ENCODE results near the gene RREB1. TPM values are rescaled to one million over a fixed set of nuclear protein-coding genes. Genes with fewer than 3 reads are reported as not detected.

Gene RREB1
- polyA plus RNA-seq, 2 of the 4 experiments (the other 2 are of a cell fraction) = 2.2 to 5.0 TPM

GRCh38 chr6:7258231-7258763, 150.5 kb downstream of the RREB1 start (continued):
- TF ChIP-seq ELK1 (IDR thresholded peaks at IDR 0.05; ENCODE audit: low read depth, low read length) (no peak), CHD2 (IDR thresholded peaks at IDR 0.05; ENCODE audit: low read length, partially characterized antibody) (no peak)

DNA sequence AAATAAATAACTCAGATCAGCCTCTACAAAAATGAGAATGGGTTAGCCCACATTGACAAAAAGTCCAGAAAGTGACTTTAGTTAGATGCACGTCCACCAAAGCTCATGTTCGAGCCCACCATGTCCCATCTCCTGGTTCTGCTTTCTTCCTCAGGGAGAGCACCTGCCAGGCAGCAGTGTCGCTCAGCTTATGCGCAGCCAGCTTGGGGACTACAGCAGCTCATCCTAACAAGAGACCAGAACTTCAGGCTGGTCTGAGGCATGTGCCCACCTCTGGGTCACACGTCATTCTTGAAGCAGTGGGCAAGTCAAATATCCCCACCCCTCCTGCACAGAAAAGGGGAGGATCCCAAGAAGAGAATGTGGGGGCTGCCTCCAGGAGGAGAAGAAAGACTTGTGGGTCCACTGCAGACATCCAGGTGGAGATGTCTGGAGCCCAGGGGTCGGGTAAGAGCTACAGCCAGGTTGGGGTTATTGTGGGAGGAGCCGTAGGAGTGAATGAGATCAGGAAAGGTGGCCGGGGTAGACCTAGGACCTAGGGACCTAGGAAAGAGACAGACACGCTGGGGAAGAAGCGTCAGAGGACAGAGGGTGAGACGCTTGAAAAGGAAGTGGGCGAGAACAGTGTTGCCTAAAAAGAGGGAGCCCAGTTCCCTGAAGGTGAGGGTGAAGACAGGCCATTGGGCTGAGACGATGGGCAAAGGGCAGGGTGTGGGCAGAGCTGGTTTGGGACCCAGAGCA, 152.7 kb downstream of the RREB1 start:
- Histone ChIP-seq H3K4me3 (peak overlapping the region; percentile 56), H3K4me1 (peaks cover 13% of the 10 kb centered on the region), H3K9me3 (0 out of 3 replicates have a peak, but pooled peaks cover 3% of the 10 kb centered on the region), H3K27ac (peak overlapping the region; percentile 71 to 89), H3K4me2 (peak overlapping the region; percentile 94)
- no peak for TF ChIP-seq RARB (CRISPR knock-in tag; IDR thresholded peaks at IDR 0.05)
- no peak for TF ChIP-seq CBX8 (IDR thresholded peaks at IDR 0.05)
- no peak for TF ChIP-seq KDM1A (IDR thresholded peaks at IDR 0.05; ENCODE audit: low read depth)
- no peak for TF ChIP-seq ATOH8 (CRISPR knock-in tag; IDR thresholded peaks at IDR 0.05; ENCODE audit: low read depth)
- no peak for TF ChIP-seq REST (IDR thresholded peaks at IDR 0.05)
- TF ChIP-seq MAX (IDR thresholded peaks at IDR 0.05) = no peak
- no peak for TF ChIP-seq HOXB13 (CRISPR knock-in tag; IDR thresholded peaks at IDR 0.05; ENCODE audit: low read depth)
- no peak for TF ChIP-seq CEBPB (IDR thresholded peaks at IDR 0.05)
- no peak for TF ChIP-seq HEYL (CRISPR knock-in tag; IDR thresholded peaks at IDR 0.05)
- TF ChIP-seq HOXB5 (CRISPR knock-in tag; IDR thresholded peaks at IDR 0.05) = no peak
- TF ChIP-seq ZSCAN20 (CRISPR knock-in tag; IDR thresholded peaks at IDR 0.05) = no peak
- TF ChIP-seq HDAC2 (IDR thresholded peaks at IDR 0.05) = no peak
- WGBS (ENCODE audit: missing lambda C conversion rate) = 68% methylated on average over 13 of the region's 13 CpGs
- ATAC-seq (peak; percentile 37 to 53), DNase-seq (ENCODE audit: low read depth in 1 of 2, low spot score in 1 of 2) (no peak), FAIRE-seq (no peak)
- ChIA-PET CTCF (interaction anchor here (1.0 to 4.2 kb wide), 4 partner anchors 15 to 288 kb away, joined by 3 to 12 read pairs (median 6); no protein-coding TSS in a partner anchor), POLR2A (no interaction called here)

DNA sequence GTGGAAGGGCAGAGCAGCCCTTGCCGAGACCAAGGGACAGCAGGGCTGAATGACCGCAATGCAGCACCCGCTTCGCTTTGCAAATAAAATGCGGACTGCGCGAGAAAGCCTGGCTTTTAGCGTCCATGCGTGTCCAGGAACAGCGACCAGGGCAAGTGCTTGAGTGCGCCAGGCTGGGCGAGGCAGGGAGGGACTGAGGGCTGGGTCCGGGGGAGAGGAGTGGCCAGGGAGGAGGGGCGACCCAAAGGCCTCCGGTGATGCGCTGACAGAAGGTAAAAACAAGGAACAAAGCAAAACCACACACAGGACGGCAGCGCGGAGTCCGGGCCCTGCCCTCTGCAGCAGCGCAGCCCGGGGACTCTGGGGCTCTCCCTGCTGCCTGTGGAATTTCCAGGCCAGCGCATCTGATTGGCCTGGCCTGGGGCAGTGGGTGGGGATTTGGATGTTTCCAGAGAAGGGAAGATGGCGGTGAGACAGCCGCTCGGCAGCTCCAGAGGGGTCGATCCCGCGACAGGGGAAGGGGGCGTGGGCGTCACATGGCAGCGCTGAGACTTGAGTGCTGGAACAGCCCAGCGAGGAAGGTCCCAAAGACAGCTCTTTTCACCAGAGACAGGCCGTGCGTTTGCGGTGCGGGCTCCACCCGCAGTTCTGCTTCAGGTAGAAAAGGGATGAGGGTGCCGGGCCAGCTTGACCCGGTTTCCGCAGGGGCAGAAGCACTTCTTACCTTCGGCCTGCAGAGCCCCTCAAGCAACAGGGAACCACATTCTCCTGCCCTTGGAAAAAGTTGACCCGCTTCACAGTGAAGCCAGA, 153.5 kb downstream of the RREB1 start:
- ChIA-PET CTCF (interaction anchor here (1.3 to 4.2 kb wide), 3 partner anchors 14 to 537 kb away, joined by 4 to 12 read pairs (median 6); no protein-coding TSS in a partner anchor), POLR2A (no interaction called here)
- peak; percentile 94 to 99 for ATAC-seq
- H3K4me1 ChIP-seq = peaks cover 13% of the 10 kb centered on the region
- H3K9me3 ChIP-seq = no peaks in the 10 kb centered on the region
- FAIRE-seq = no peak
- WGBS (ENCODE audit: missing lambda C conversion rate) = 0% methylated on average over 21 of the region's 43 CpGs
- peak overlapping the region; percentile 71 to 89 for H3K27ac ChIP-seq
- DNase-seq (ENCODE audit: low read depth in 1 of 2, low spot score in 1 of 2) = peak; percentile 75 to 95
- H3K4me3 ChIP-seq = peak overlapping the region; percentile 56
- H3K4me2 ChIP-seq = peak overlapping the region; percentile 94
- TF ChIP-seq, protein P1, sequence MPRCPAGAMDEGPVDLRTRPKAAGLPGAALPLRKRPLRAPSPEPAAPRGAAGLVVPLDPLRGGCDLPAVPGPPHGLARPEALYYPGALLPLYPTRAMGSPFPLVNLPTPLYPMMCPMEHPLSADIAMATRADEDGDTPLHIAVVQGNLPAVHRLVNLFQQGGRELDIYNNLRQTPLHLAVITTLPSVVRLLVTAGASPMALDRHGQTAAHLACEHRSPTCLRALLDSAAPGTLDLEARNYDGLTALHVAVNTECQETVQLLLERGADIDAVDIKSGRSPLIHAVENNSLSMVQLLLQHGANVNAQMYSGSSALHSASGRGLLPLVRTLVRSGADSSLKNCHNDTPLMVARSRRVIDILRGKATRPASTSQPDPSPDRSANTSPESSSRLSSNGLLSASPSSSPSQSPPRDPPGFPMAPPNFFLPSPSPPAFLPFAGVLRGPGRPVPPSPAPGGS (IDR thresholded peaks at IDR 0.05) = 0 out of 3 replicates have a peak, but pooled peaks have one; percentile 39
- TF ChIP-seq, protein P2, sequence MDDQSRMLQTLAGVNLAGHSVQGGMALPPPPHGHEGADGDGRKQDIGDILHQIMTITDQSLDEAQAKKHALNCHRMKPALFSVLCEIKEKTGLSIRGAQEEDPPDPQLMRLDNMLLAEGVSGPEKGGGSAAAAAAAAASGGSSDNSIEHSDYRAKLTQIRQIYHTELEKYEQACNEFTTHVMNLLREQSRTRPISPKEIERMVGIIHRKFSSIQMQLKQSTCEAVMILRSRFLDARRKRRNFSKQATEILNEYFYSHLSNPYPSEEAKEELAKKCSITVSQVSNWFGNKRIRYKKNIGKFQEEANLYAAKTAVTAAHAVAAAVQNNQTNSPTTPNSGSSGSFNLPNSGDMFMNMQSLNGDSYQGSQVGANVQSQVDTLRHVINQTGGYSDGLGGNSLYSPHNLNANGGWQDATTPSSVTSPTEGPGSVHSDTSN (IDR thresholded peaks at IDR 0.05) = no peak
- TF ChIP-seq POLR2A (IDR thresholded peaks at IDR 0.05; ENCODE audit: low read length) = peak; percentile 67
- TF ChIP-seq FOSL2 (IDR thresholded peaks at IDR 0.05) = no peak
- no peak for TF ChIP-seq FOSL2 (CRISPR knock-in tag; IDR thresholded peaks at IDR 0.05)
- TF ChIP-seq MAX (IDR thresholded peaks at IDR 0.05) = peak; percentile 53; the same call in 1 of the 2 replicates
- TF ChIP-seq USF2 (IDR thresholded peaks at IDR 0.05) = peak; percentile 14; the same call in 1 of the 2 replicates
- no peak for TF ChIP-seq MYC (IDR thresholded peaks at IDR 0.05; ENCODE audit: borderline replicate concordance, low read length)
- TF ChIP-seq KDM5A (IDR thresholded peaks at IDR 0.05) = no peak
- no peak for TF ChIP-seq HEYL (CRISPR knock-in tag; IDR thresholded peaks at IDR 0.05)
